H1 (cell line): Measurements from ENCODE around the gene MLANA. TPM values are rescaled to one million over a fixed set of nuclear protein-coding genes. Genes with fewer than 3 reads are reported as not detected.

Source experiments
- CTCF ChIA-PET: fragments of 300-600 bp; sonication (Branson Sonifier 250); formaldehyde crosslinking; loops from one replicate; lab custom pipeline; 2021; ENCODE audit not compliant: partially characterized antibody; lab: Charles Lee
- POLR2A ChIA-PET: fragments of 300-600 bp; sonication (Branson Sonifier 250); formaldehyde crosslinking; loops from one replicate; lab custom pipeline; 2021; ENCODE audit warnings: inconsistent platforms; ENCODE audit not compliant: partially characterized antibody; lab: Charles Lee
- DNase-seq, 2 experiments: peaks; one replicate each; pipeline versions ENCODE4 v3.0.0 to v3.0.0-alpha.2; 2010 to 2022; ENCODE audit warnings: low spot score in 2 of 2, low read depth in 1 of 2, mixed read lengths in 1 of 2
- FAIRE-seq: peaks from 2 replicates; lab custom pipeline; 2011; peaks lifted over from hg19 to GRCh38; lab: Jason Lieb, UNC
- H2AFZ ChIP-seq: 2 replicates; pipeline ENCODE4 v1.8.1; 2012; ENCODE audit warnings: low read length, inconsistent platforms
- H2AK5ac ChIP-seq: 2 replicates; pipeline ENCODE4 v1.6.1; 2013; ENCODE audit warnings: low read depth, low read length
- H2BK120ac ChIP-seq: replicated peaks from 2 replicates; pipeline ENCODE3; 2013; ENCODE audit warnings: low read depth, low read length, inconsistent platforms
- H2BK12ac ChIP-seq: 2 replicates; pipeline ENCODE4 v1.6.1; 2013; ENCODE audit warnings: low read depth, low read length
- H2BK15ac ChIP-seq: 2 replicates; pipeline ENCODE4 v1.6.1; 2013; ENCODE audit warnings: low read length
- H2BK20ac ChIP-seq: 2 replicates; pipeline ENCODE4 v1.6.1; 2013; ENCODE audit warnings: low read length
- H2BK5ac ChIP-seq: 2 replicates; pipeline ENCODE4 v1.6.1; 2013; ENCODE audit warnings: low read depth, low read length
- H3K14ac ChIP-seq: 2 replicates; pipeline ENCODE4 v1.6.1; 2013; ENCODE audit warnings: inconsistent platforms; ENCODE audit not compliant: insufficient read length
- H3K18ac ChIP-seq: 2 replicates; pipeline ENCODE4 v1.6.1; 2013; ENCODE audit warnings: low read length; ENCODE audit errors: extremely low read depth
- H3K23ac ChIP-seq: 2 replicates; pipeline ENCODE4 v1.6.1; 2013; ENCODE audit warnings: inconsistent platforms; ENCODE audit not compliant: insufficient read length
- H3K23me2 ChIP-seq: 2 replicates; pipeline ENCODE4 v1.6.1; 2013; ENCODE audit warnings: low read depth, low read length
- H3K27ac ChIP-seq: 2 replicates; pipeline ENCODE4 v1.6.1; 2011; ENCODE audit warnings: low read depth, low read length, inconsistent platforms
- H3K27me3 ChIP-seq, 4 experiments: replicated peaks in 1 of 4; 1 replicate in 1 of 4; 2 replicates in 3 of 4; pipeline versions ENCODE4 v1.6.1 to v1.8.1; 2011 to 2013; ENCODE audit warnings: low read length in 3 of 4, mild to moderate bottlenecking in 3 of 4, inconsistent platforms in 2 of 4, mixed read lengths in 2 of 4, moderate library complexity in 1 of 4; ENCODE audit not compliant: control insufficient read depth in 3 of 4, insufficient read depth in 3 of 4; ENCODE audit errors: extremely low read depth in 1 of 4
- H3K36me3 ChIP-seq, 4 experiments: 2 replicates each; pipeline versions ENCODE4 v1.6.1 to v1.8.1; 2011 to 2013; ENCODE audit warnings: mild to moderate bottlenecking in 4 of 4, low read length in 3 of 4, moderate library complexity in 2 of 4, control low read depth in 1 of 4, inconsistent platforms in 1 of 4; ENCODE audit not compliant: insufficient read depth in 4 of 4, control insufficient read depth in 2 of 4
- H3K4ac ChIP-seq: replicated peaks from 2 replicates; pipeline ENCODE3; 2013; ENCODE audit warnings: low read length, low read depth, mixed read lengths, inconsistent platforms; ENCODE audit not compliant: insufficient read length
- H3K4me1 ChIP-seq, 4 experiments: replicated peaks in 1 of 4; 1 replicate in 1 of 4; 2 replicates in 3 of 4; pipeline versions ENCODE4 v1.6.1 to v1.8.1; 2011 to 2013; ENCODE audit warnings: low read length in 3 of 4, inconsistent platforms in 2 of 4, mixed read lengths in 1 of 4; ENCODE audit not compliant: insufficient read depth in 4 of 4, control insufficient read depth in 3 of 4
- H3K4me2 ChIP-seq, 2 experiments: 2 replicates each; pipeline versions ENCODE4 v1.6.1 to v1.8.1; 2011 to 2013; ENCODE audit warnings: low read depth in 2 of 2, low read length in 2 of 2, control low read depth in 1 of 2, inconsistent platforms in 1 of 2, mild to moderate bottlenecking in 1 of 2; ENCODE audit not compliant: insufficient read depth in 1 of 2
- H3K4me3 ChIP-seq, 4 experiments: fragments of 200-600, 300-600 bp in 1 of 4; sonication (generic), shearing (Covaris generic), sonication (Bioruptor Twin) in 1 of 4; 2 replicates each; pipeline versions ENCODE4 v1.5.1 to v1.8.1; 2011 to 2016; ENCODE audit warnings: low read length in 4 of 4, low read depth in 3 of 4, control low read depth in 2 of 4, inconsistent platforms in 2 of 4, mild to moderate bottlenecking in 2 of 4, mixed read lengths in 1 of 4, moderate library complexity in 1 of 4; ENCODE audit not compliant: insufficient read depth in 2 of 4; ENCODE audit errors: extremely low read depth in 1 of 4
- H3K56ac ChIP-seq: replicated peaks from 2 replicates; pipeline ENCODE3; 2013; ENCODE audit warnings: low read depth, mild to moderate bottlenecking, mixed read lengths, low read length, inconsistent platforms; ENCODE audit not compliant: insufficient read length
- H3K79me1 ChIP-seq: 2 replicates; pipeline ENCODE4 v1.6.1; 2013; ENCODE audit warnings: low read depth, low read length, control low read depth
- H3K79me2 ChIP-seq, 2 experiments: 2 replicates each; pipeline versions ENCODE4 v1.6.1 to v1.8.1; 2012 to 2013; ENCODE audit warnings: low read length in 2 of 2, mild to moderate bottlenecking in 2 of 2, inconsistent platforms in 1 of 2; ENCODE audit not compliant: insufficient read depth in 2 of 2, control insufficient read depth in 1 of 2
- H3K9ac ChIP-seq, 4 experiments: replicated peaks in 1 of 4; 1 replicate in 1 of 4; 2 replicates in 3 of 4; pipeline versions ENCODE4 v1.6.1 to v1.8.1; 2011 to 2013; ENCODE audit warnings: low read depth in 3 of 4, low read length in 3 of 4, control low read depth in 2 of 4, mild to moderate bottlenecking in 2 of 4, moderate library complexity in 2 of 4, inconsistent platforms in 1 of 4; ENCODE audit errors: extremely low read depth in 1 of 4
- H3K9me3 ChIP-seq, 2 experiments: 2 replicates each; pipeline versions ENCODE4 v1.6.1 to v1.8.1; 2012 to 2013; ENCODE audit warnings: mild to moderate bottlenecking in 2 of 2, moderate library complexity in 2 of 2, control low read depth in 1 of 2, inconsistent platforms in 1 of 2, low read depth in 1 of 2, low read length in 1 of 2, mixed read lengths in 1 of 2; ENCODE audit not compliant: insufficient read depth in 2 of 2
- H4K20me1 ChIP-seq, 2 experiments: replicated peaks in 1 of 2; 2 replicates each; pipeline versions ENCODE3 to v1.8.1; 2011 to 2013; ENCODE audit warnings: inconsistent platforms in 2 of 2, low read length in 2 of 2, mild to moderate bottlenecking in 1 of 2; ENCODE audit not compliant: insufficient read depth in 2 of 2, control insufficient read depth in 1 of 2
- H4K5ac ChIP-seq: 2 replicates; pipeline ENCODE4 v1.6.1; 2013; ENCODE audit warnings: low read length, low read depth, mixed read lengths, inconsistent platforms; ENCODE audit not compliant: insufficient read length
- H4K8ac ChIP-seq: 2 replicates; pipeline ENCODE4 v1.8.0; 2013; ENCODE audit warnings: mild to moderate bottlenecking, moderate library complexity, low read length, inconsistent platforms; ENCODE audit not compliant: insufficient read depth; ENCODE audit errors: extremely low read depth
- H4K91ac ChIP-seq: replicated peaks from 2 replicates; pipeline ENCODE3; 2013; ENCODE audit warnings: low read length, mixed read lengths, inconsistent platforms; ENCODE audit not compliant: insufficient read length
- ATF3 ChIP-seq: IDR thresholded peaks from 2 replicates; pipeline ENCODE4 v1.6.1; 2011; ENCODE audit warnings: low read depth, mild to moderate bottlenecking, low read length; ENCODE audit not compliant: insufficient read depth
- CBX5 ChIP-seq: fragments of 300-800, 300-1000 bp; sonication (generic); IDR thresholded peaks from 2 replicates; pipeline ENCODE4 v1.7.1; 2016; ENCODE audit warnings: antibody characterized with exemption, low read length, low read depth
- CTBP2 ChIP-seq: IDR thresholded peaks from 2 replicates; pipeline ENCODE4 v1.7.0; 2011; ENCODE audit warnings: borderline replicate concordance, mild to moderate bottlenecking, moderate library complexity, mixed read lengths, low read length; ENCODE audit not compliant: insufficient read depth, insufficient read length
- GABPA ChIP-seq: IDR thresholded peaks from 2 replicates; pipeline ENCODE4 v1.6.1; 2011; ENCODE audit warnings: mild to moderate bottlenecking, low read length, moderate library complexity, borderline replicate concordance; ENCODE audit not compliant: insufficient read depth
- HDAC6 ChIP-seq: IDR thresholded peaks from one replicate; pipeline ENCODE4 v1.7.1; 2012; ENCODE audit warnings: low read depth, mild to moderate bottlenecking, inconsistent platforms, low read length, moderate library complexity
- MAFK ChIP-seq: IDR thresholded peaks from 2 replicates; pipeline ENCODE4 v1.6.1; 2012; ENCODE audit warnings: low read depth, mild to moderate bottlenecking, improper control_type of control experiment, low read length
- RNF2 ChIP-seq: fragments of 200-900, 300-1000 bp; sonication (generic); IDR thresholded peaks from 2 replicates; pipeline ENCODE4 v1.7.1; 2016; ENCODE audit warnings: borderline replicate concordance, low read depth, mild to moderate bottlenecking, antibody characterized with exemption, low read length; ENCODE audit not compliant: poor library complexity, severe bottlenecking; ENCODE audit errors: missing control alignments
- SP4 ChIP-seq: IDR thresholded peaks from 2 replicates; pipeline ENCODE4 v1.6.1; 2012; ENCODE audit warnings: low read length, inconsistent platforms
- TAF7 ChIP-seq: optimal IDR thresholded peaks from 2 replicates; pipeline ENCODE3; 2011; ENCODE audit warnings: low read depth, mild to moderate bottlenecking, inconsistent platforms, low read length, moderate library complexity, borderline replicate concordance
- TBP ChIP-seq: IDR thresholded peaks from 2 replicates; pipeline ENCODE4 v1.6.1; 2011; ENCODE audit warnings: low read depth, low read length, improper control_type of control experiment
- YY1 ChIP-seq: IDR thresholded peaks from 2 replicates; pipeline ENCODE4 v1.6.1; 2011; ENCODE audit warnings: low read depth, mild to moderate bottlenecking, low read length
- ZNF274 ChIP-seq: IDR thresholded peaks from 2 replicates; pipeline ENCODE4 v1.7.0; 2012; ENCODE audit warnings: low read length, borderline replicate concordance; ENCODE audit errors: extremely low read depth
- WGBS, 2 experiments: shearing (Covaris generic) in 1 of 2; methylation state at CpG; one replicate each; pipeline versions ENCODE4 v1.1.6 to v1.1.7; 2013 to 2015; ENCODE audit warnings: low lambda C conversion rate in 2 of 2, mixed read lengths in 2 of 2, inconsistent platforms in 1 of 2, low coverage in 1 of 2, missing lambda C conversion rate in 1 of 2; ENCODE audit not compliant: insufficient replicate concordance in 2 of 2, insufficient coverage in 1 of 2, insufficient read length in 1 of 2; ENCODE audit errors: extremely low coverage in 1 of 2, missing lambda C conversion rate in 1 of 2; 5-methylcytosine and 5-hydroxymethylcytosine counted together
- polyA plus RNA-seq, 7 experiments: library from polyadenylated mRNA; depleted of rRNA in 3 of 7; stranded (reverse) in 5 of 7; unstranded in 2 of 7; fragments of >200 nt in 5 of 7; fragments of 200-250 nt in 2 of 7; gene quantifications; 1 replicate in 5 of 7; 2 replicates in 1 of 7; 4 replicates in 1 of 7; pipeline versions ENCODE4 v1.2.1 to v1.2.3, GENCODE V29; 2011 to 2013; ENCODE audit warnings: missing spikeins in 2 of 7, mixed read lengths in 2 of 7
- total RNA-seq: library from RNA; stranded (reverse); fragmentation: NEBNext Ultra II Directional; extraction: Animal tissue kit (Norgen Biotek cat#: 25700); gene quantifications from 2 replicates; pipeline ENCODE4 v1.2.1, GENCODE V29; 2021

Gene MLANA
- total and polyA plus RNA-seq, 2 of the 8 experiments (the other 6 are each of a cell fraction or from before 2014, with no cell fraction given): not detected

- Histone ChIP-seq H3K4me3 (no peak overlapping the region), H3K4ac (no peak overlapping the region), H3K27ac (no peak overlapping the region), H3K79me2 (no peaks in the 10 kb centered on the region), H4K91ac (no peak overlapping the region), H4K5ac (no peak overlapping the region), H3K9ac (no peak overlapping the region), H3K4me1 (no peaks in the 10 kb centered on the region), H3K23me2 (no peaks in the 10 kb centered on the region), H2BK5ac (no peak overlapping the region), H3K27me3 (no peaks in the 10 kb centered on the region), H3K4me2 (no peak overlapping the region), H2AFZ (no peak overlapping the region), H2BK12ac (no peak overlapping the region), H2BK15ac (no peak overlapping the region), H2BK20ac (no peak overlapping the region), H3K36me3 (no peaks in the 10 kb centered on the region), H3K79me1 (no peaks in the 10 kb centered on the region; the same call in 1 of the 2 replicates), H2AK5ac (no peak overlapping the region), H4K8ac (no peak overlapping the region), H3K9me3 (no peaks in the 10 kb centered on the region), H3K18ac (no peak overlapping the region), H4K20me1 (no peaks in the 10 kb centered on the region), H3K23ac (no peak overlapping the region), H3K14ac (no peak overlapping the region), H3K56ac (no peak overlapping the region), H2BK120ac (no peak overlapping the region)
- 91% methylated on average over 4 of the region's 4 CpGs; no CpG with 5 or more reads in 1 of the 2 experiments for WGBS, 2 experiments
- ChIA-PET POLR2A (interaction anchor here (1.2 kb wide), 1 partner anchor 111 kb away, joined by 3 read pairs; no protein-coding TSS in a partner anchor), CTCF (interaction anchor here (1.0 to 9.8 kb wide), 5 partner anchors 10 to 122 kb away, joined by 3 to 120 read pairs (median 6); no protein-coding TSS in a partner anchor)
- FAIRE-seq (no peak), DNase-seq (no peak)
- TF ChIP-seq ATF3 (no peak), GABPA (no peak), SP4 (no peak), TAF7 (no peak), YY1 (no peak), CTBP2 (no peak), HDAC6 (no peak), MAFK (no peak), RNF2 (no peak), ZNF274 (no peak), TBP (no peak), CBX5 (no peak)
Observed at GRCh38 chr9:5896863-5897262, 6.2 kb downstream of the MLANA start.
